Astrocyte (in vitro differentiated cells and primary cell): Measurements from ENCODE around the gene PTPRD. TPM values are rescaled to one million over a fixed set of nuclear protein-coding genes. Genes with fewer than 3 reads are reported as not detected.

Experiments
- DNase-seq: peaks from one replicate; pipeline ENCODE4 v3.0.0-alpha.2; 2010; ENCODE audit warnings: low read depth
- FAIRE-seq: peaks from 2 replicates; lab custom pipeline; 2011; peaks lifted over from hg19 to GRCh38; lab: Jason Lieb, UNC
- H2AFZ ChIP-seq: 2 replicates; pipeline ENCODE4 v1.6.0; 2012; ENCODE audit warnings: low read depth, low read length, inconsistent platforms
- H3K27ac ChIP-seq: 2 replicates; pipeline ENCODE4 v1.5.1; 2011; ENCODE audit warnings: low read depth, low read length, inconsistent platforms
- H3K27me3 ChIP-seq: 2 replicates; pipeline ENCODE4 v1.6.0; 2011; ENCODE audit warnings: low read length, inconsistent platforms; ENCODE audit not compliant: insufficient read depth
- H3K36me3 ChIP-seq: 2 replicates; pipeline ENCODE4 v1.5.1; 2011; ENCODE audit warnings: low read length, inconsistent platforms; ENCODE audit not compliant: insufficient read depth
- H3K4me1 ChIP-seq: 2 replicates; pipeline ENCODE4 v1.5.1; 2011; ENCODE audit warnings: low read length, inconsistent platforms; ENCODE audit not compliant: insufficient read depth
- H3K4me2 ChIP-seq: 2 replicates; pipeline ENCODE4 v1.6.0; 2012; ENCODE audit warnings: low read length, inconsistent platforms
- H3K4me3 ChIP-seq: 2 replicates; pipeline ENCODE4 v1.5.1; 2011; ENCODE audit warnings: low read depth, mild to moderate bottlenecking, low read length, inconsistent platforms; ENCODE audit not compliant: insufficient read depth
- H3K79me2 ChIP-seq: 2 replicates; pipeline ENCODE4 v1.6.0; 2012; ENCODE audit warnings: mild to moderate bottlenecking, low read length, inconsistent platforms; ENCODE audit not compliant: insufficient read depth
- H3K9ac ChIP-seq: 2 replicates; pipeline ENCODE4 v1.6.0; 2012; ENCODE audit warnings: mild to moderate bottlenecking, low read length, inconsistent platforms
- H3K9me3 ChIP-seq: 2 replicates; pipeline ENCODE4 v1.5.1; 2012; ENCODE audit warnings: low read depth, mild to moderate bottlenecking, low read length, inconsistent platforms; ENCODE audit not compliant: insufficient read depth
- H4K20me1 ChIP-seq: 2 replicates; pipeline ENCODE4 v1.6.0; 2012; ENCODE audit warnings: low read length, inconsistent platforms; ENCODE audit not compliant: insufficient read depth
- H3K27ac Mint-ChIP-seq: one replicate; pipeline ENCODE4 v1.8.0; 2021; ENCODE audit warnings: mild to moderate bottlenecking, mixed read lengths; ENCODE audit not compliant: unreplicated experiment
- H3K27me3 Mint-ChIP-seq: one replicate; pipeline ENCODE4 v1.8.0; 2021; ENCODE audit warnings: low read depth, mixed read lengths; ENCODE audit not compliant: unreplicated experiment
- H3K36me3 Mint-ChIP-seq: one replicate; pipeline ENCODE4 v1.8.0; 2021; ENCODE audit warnings: low read depth, mixed read lengths; ENCODE audit not compliant: unreplicated experiment
- H3K4me1 Mint-ChIP-seq: one replicate; pipeline ENCODE4 v1.8.0; 2021; ENCODE audit warnings: low read depth, mixed read lengths; ENCODE audit not compliant: unreplicated experiment
- H3K4me3 Mint-ChIP-seq: one replicate; pipeline ENCODE4 v1.8.0; 2021; ENCODE audit warnings: mild to moderate bottlenecking, moderate library complexity, mixed read lengths; ENCODE audit not compliant: unreplicated experiment
- H3K9me3 Mint-ChIP-seq: one replicate; pipeline ENCODE4 v1.8.0; 2021; ENCODE audit warnings: mild to moderate bottlenecking, mixed read lengths; ENCODE audit not compliant: unreplicated experiment
- EZH2 ChIP-seq: IDR thresholded peaks from 2 replicates; pipeline ENCODE4 v1.6.1; 2012; ENCODE audit warnings: mild to moderate bottlenecking, low read length, inconsistent platforms; ENCODE audit not compliant: insufficient read depth
- total RNA-seq: library from RNA; stranded (reverse); gene quantifications from 2 replicates; pipeline ENCODE4 v1.2.1, GENCODE V29; 2021
- TF ChIP-seq, protein P1 (sequence below): IDR thresholded peaks from 2 replicates; pipeline ENCODE4 v1.5.1; 2011; ENCODE audit warnings: low read depth, mild to moderate bottlenecking, inconsistent platforms, low read length, moderate library complexity; ENCODE audit not compliant: insufficient read depth

The PTPRD gene
- total RNA-seq, 1 donor from 2014 or later: 88.1 TPM

DNA sequence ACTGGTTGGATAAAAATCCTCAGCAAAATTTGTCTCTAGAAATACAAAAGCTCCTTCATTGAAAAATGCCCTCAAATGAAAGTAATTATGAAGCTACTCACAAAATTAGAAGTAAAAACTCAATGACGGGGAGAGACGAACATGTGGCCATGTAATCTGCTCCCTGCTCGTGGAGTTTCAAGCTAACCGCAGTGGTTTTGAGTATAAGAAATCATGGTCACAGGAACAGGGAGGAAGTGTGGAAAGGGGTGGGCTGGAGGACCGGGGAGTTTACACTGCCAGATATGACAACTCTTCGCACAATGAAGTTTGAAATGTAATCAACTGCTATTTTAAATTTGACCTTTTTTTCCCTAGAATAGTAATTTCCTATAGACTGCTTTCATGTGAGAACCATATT, 2047.8 kb downstream of the PTPRD start:
- Mint-ChIP-seq H3K27ac (no peak overlapping the region), H3K4me3 (no peak overlapping the region), H3K4me1 (peaks cover 8% of the 10 kb centered on the region), H3K27me3 (no peaks in the 10 kb centered on the region), H3K36me3 (no peaks in the 10 kb centered on the region), H3K9me3 (no peaks in the 10 kb centered on the region)
- H3K27ac ChIP-seq: no peak overlapping the region
- FAIRE-seq (no peak), DNase-seq (no peak)
- H3K27me3 ChIP-seq: no peaks in the 10 kb centered on the region
- H3K9me3 ChIP-seq: no peaks in the 10 kb centered on the region
- H3K9ac ChIP-seq: no peak overlapping the region
- TF ChIP-seq, protein P1, sequence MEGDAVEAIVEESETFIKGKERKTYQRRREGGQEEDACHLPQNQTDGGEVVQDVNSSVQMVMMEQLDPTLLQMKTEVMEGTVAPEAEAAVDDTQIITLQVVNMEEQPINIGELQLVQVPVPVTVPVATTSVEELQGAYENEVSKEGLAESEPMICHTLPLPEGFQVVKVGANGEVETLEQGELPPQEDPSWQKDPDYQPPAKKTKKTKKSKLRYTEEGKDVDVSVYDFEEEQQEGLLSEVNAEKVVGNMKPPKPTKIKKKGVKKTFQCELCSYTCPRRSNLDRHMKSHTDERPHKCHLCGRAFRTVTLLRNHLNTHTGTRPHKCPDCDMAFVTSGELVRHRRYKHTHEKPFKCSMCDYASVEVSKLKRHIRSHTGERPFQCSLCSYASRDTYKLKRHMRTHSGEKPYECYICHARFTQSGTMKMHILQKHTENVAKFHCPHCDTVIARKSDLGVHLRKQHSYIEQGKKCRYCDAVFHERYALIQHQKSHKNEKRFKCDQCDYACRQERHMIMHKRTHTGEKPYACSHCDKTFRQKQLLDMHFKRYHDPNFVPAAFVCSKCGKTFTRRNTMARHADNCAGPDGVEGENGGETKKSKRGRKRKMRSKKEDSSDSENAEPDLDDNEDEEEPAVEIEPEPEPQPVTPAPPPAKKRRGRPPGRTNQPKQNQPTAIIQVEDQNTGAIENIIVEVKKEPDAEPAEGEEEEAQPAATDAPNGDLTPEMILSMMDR: no peak
- no peak for TF ChIP-seq EZH2
- no peak overlapping the region for H3K4me3 ChIP-seq
- no peak overlapping the region for H2AFZ ChIP-seq
- no peaks in the 10 kb centered on the region for H3K36me3 ChIP-seq
- H3K4me2 ChIP-seq: no peak overlapping the region
- no peaks in the 10 kb centered on the region for H3K79me2 ChIP-seq
- H3K4me1 ChIP-seq: no peaks in the 10 kb centered on the region
- H4K20me1 ChIP-seq: no peaks in the 10 kb centered on the region

DNA sequence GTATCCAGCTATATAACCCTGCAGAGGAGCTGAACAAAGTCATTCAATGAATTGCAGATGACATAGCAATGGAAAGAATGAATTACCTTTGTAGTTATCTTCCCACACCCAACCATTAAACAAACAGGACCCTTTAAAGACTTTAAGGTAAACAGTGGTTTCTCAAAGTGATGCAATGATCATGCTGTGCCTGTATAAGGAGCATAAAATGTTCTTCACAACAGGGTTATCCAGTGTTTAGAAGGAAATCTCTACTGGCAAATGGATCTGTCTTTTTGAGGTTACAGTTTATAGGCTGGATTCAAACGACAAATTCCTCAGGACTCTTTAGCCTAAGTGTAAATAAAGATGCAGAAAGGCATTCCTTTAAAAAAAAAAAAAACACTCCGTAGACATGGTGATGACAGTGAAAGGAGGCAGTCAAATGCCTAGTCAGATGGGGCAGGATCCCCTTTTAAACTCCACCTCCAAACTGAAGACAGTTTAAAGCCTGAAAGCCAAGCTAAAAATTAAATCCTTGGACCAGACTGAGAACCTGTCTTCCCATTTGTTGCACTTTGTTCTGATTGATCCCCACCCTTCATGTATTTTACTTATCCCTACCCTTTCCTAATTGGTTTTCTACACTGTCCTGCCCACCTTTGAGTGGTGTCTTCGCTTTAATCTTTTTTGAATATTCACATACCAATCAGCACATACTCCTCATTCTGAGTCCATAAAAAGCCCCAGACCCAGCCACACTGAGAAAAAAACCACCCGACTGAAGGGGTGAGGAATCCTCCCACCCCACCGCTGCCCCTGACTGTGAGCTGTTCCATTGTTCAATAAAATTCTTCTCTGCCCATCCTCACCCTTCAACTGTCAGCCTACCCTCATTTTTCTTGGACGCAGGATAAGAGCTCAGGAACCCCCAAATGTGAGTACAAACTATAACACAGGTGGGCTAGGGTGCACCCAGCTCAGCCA, 2052.0 kb downstream of the PTPRD start:
- Histone ChIP-seq H4K20me1 (no peaks in the 10 kb centered on the region), H3K27me3 (no peaks in the 10 kb centered on the region), H2AFZ (no peak overlapping the region), H3K9ac (no peak overlapping the region), H3K9me3 (no peaks in the 10 kb centered on the region), H3K4me1 (no peaks in the 10 kb centered on the region), H3K4me3 (no peak overlapping the region), H3K79me2 (no peaks in the 10 kb centered on the region), H3K36me3 (no peaks in the 10 kb centered on the region), H3K27ac (no peak overlapping the region), H3K4me2 (no peak overlapping the region)
- Mint-ChIP-seq H3K36me3 (no peaks in the 10 kb centered on the region), H3K27me3 (no peaks in the 10 kb centered on the region), H3K4me3 (no peak overlapping the region), H3K4me1 (peaks cover 8% of the 10 kb centered on the region), H3K27ac (no peak overlapping the region), H3K9me3 (no peaks in the 10 kb centered on the region)
- no peak for TF ChIP-seq EZH2
- TF ChIP-seq, protein P1: no peak
- FAIRE-seq (no peak), DNase-seq (no peak)

DNA sequence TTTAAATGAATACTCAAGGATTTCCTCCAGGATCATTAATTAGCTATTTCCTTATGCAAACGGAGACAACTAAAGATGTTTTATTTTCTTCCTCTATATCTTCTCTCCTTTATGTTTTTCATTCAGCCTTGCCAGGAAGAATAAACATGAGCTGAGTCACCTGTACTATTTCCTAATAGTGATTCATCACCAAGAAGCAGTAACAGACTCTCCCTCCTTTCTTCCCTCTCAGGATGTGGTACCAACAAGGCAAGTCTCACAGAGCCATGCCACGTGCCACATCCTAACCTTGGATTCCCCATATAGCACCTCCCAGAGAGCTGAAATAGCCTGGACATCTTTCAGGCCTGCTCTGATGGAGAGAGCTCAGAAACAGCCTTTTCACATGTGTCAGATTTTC, 2054.6 kb downstream of the PTPRD start:
- H3K27ac ChIP-seq: no peak overlapping the region
- no peaks in the 10 kb centered on the region for H4K20me1 ChIP-seq
- H3K36me3 ChIP-seq: no peaks in the 10 kb centered on the region
- H3K79me2 ChIP-seq: no peaks in the 10 kb centered on the region
- no peak overlapping the region for H3K9ac ChIP-seq
- H3K4me2 ChIP-seq: no peak overlapping the region
- H3K4me3 ChIP-seq: no peak overlapping the region
- no peak for TF ChIP-seq EZH2
- TF ChIP-seq, protein P1: no peak
- peaks cover 8% of the 10 kb centered on the region for H3K4me1 Mint-ChIP-seq
- no peaks in the 10 kb centered on the region for H3K9me3 Mint-ChIP-seq
- H3K27me3 Mint-ChIP-seq: no peaks in the 10 kb centered on the region
- no peaks in the 10 kb centered on the region for H3K27me3 ChIP-seq
- FAIRE-seq (no peak), DNase-seq (peak; percentile 45)
- H2AFZ ChIP-seq: no peak overlapping the region
- H3K27ac Mint-ChIP-seq: no peak overlapping the region
- no peaks in the 10 kb centered on the region for H3K4me1 ChIP-seq
- H3K36me3 Mint-ChIP-seq: no peaks in the 10 kb centered on the region
- H3K4me3 Mint-ChIP-seq: no peak overlapping the region
- no peaks in the 10 kb centered on the region for H3K9me3 ChIP-seq
